ENCODE data around the gene CAT. TPM values are rescaled to one million over a fixed set of nuclear protein-coding genes. Genes with fewer than 3 reads are reported as not detected.
A peak's percentile ranks its signal among the peaks of the same experiment; 100 is the strongest.

CAT gene
- polyA plus RNA-seq, 3 donors, result 122 to 432 (median 429) TPM

- peaks cover 80 to 92% of the 10 kb centered on the region in 2 donors for H3K36me3 Mint-ChIP-seq
Measured at GRCh38 chr11:34464591-34465051, 25.9 kb downstream of the CAT start.

More at GRCh38 chr11:34464591-34465051, 25.9 kb downstream of the CAT start:
- H3K9me3 Mint-ChIP-seq, result peaks cover 3 to 12% (median 11%) of the 10 kb centered on the region in 7 donors
- Histone ChIP-seq H3K36me3 (replicated peaks in 1 of 2; ENCODE audit: control insufficient read depth in 1 of 2, insufficient read depth in 2 of 2, low read length in 2 of 2) (peaks cover 87 to 96% of the 10 kb centered on the region in 2 donors), H3K4me1 (ENCODE audit: control insufficient read depth in 1 of 2, insufficient read depth in 2 of 2, low read length in 2 of 2) (peaks cover 0 to 10% of the 10 kb centered on the region in 2 donors), H3K27me3 (ENCODE audit: control insufficient read depth in 2 of 2, insufficient read depth in 2 of 2, low read length in 2 of 2) (no peaks in the 10 kb centered on the region), H2AFZ (ENCODE audit: insufficient read depth, low read depth, low read length, poor library complexity, severe bottlenecking) (no peak overlapping the region), H4K20me1 (ENCODE audit: insufficient read depth, low read length) (peaks cover 39% of the 10 kb centered on the region), H3K27ac (ENCODE audit: low read depth in 1 of 2, low read length in 2 of 2) (peak overlapping the region in 1 of 2 donors; percentile 69), H3K4me3 (replicated peaks in 1 of 3; ENCODE audit: low read depth in 2 of 3, low read length in 3 of 3) (no peak overlapping the region), H3K9ac (ENCODE audit: insufficient read depth, low read length, poor library complexity, severe bottlenecking) (no peak overlapping the region), H3K9me3 (replicated peaks in 1 of 2; ENCODE audit: control insufficient read depth in 1 of 2, insufficient read depth in 1 of 2, low read length in 2 of 2) (peaks cover 2 to 11% of the 10 kb centered on the region in 2 donors), H3K79me2 (ENCODE audit: insufficient read depth, low read length) (peaks cover 41% of the 10 kb centered on the region), H3K4me2 (replicated peaks; ENCODE audit: extremely low read depth, low read length, poor library complexity, severe bottlenecking) (no peak overlapping the region)
- DNase-seq, result peak in 2 of 3 donors; percentile 11 to 12
- peak overlapping the region in 6 of 7 donors; percentile 47 to 86 (median 59) for H3K27ac Mint-ChIP-seq
- intact Hi-C loops (cut with micrococcal nuclease), result loop anchor here (5.0 to 10.0 kb wide), 3 partner anchors 107 to 292 kb away; partner anchors contain the start of gene ABTB2 (in 1 of the 2)
- no peak overlapping the region for H3K4me3 Mint-ChIP-seq
- TF ChIP-seq CTCF (IDR thresholded peaks at IDR 0.05), result no peak
- no peaks in the 10 kb centered on the region for H3K27me3 Mint-ChIP-seq (ENCODE audit: low read depth in 3 of 3)
- peaks cover 7% of the 10 kb centered on the region for H3K4me1 Mint-ChIP-seq
- 28% methylated on average over 5 of the region's 7 CpGs for WGBS (ENCODE audit: insufficient coverage)
